Measurements from ENCODE around the gene HPCAL1.

DNA sequence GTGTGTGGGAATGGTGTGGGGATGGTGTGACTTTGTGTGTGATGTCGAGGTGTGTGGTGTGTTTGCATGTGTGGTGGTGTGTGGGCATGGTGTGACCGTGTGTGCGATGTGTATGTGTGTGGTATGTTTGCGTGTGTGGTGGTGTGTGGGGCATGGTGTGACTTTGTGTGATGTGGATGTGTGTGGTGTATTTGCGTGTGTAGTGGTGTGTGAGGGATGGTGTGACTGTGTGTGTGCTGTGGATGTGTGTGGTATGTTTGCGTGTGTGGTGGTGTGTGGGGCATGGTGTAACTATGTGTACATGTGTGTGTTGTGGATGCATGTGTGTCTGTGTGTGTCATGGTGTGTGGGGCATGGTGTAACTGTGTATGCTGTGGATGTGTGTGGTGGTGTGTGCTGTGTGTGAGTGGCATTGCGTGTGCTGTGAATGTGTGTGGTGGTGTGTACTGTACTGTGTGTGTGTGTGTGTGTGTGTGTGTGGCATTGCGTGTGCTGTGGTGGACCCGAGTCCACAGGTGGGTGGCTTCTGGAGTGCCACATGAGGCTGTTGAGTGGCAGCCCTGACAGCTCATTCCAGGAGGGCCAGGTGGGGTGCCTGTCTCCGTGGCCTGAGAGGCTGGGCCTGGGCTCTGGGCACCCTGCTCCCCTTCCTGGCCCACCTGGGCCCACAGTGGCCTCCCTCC is 130.7 kb downstream of the HPCAL1 start:
- TF ChIP-seq, protein P1, sequence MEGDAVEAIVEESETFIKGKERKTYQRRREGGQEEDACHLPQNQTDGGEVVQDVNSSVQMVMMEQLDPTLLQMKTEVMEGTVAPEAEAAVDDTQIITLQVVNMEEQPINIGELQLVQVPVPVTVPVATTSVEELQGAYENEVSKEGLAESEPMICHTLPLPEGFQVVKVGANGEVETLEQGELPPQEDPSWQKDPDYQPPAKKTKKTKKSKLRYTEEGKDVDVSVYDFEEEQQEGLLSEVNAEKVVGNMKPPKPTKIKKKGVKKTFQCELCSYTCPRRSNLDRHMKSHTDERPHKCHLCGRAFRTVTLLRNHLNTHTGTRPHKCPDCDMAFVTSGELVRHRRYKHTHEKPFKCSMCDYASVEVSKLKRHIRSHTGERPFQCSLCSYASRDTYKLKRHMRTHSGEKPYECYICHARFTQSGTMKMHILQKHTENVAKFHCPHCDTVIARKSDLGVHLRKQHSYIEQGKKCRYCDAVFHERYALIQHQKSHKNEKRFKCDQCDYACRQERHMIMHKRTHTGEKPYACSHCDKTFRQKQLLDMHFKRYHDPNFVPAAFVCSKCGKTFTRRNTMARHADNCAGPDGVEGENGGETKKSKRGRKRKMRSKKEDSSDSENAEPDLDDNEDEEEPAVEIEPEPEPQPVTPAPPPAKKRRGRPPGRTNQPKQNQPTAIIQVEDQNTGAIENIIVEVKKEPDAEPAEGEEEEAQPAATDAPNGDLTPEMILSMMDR (IDR thresholded peaks at IDR 0.05): no peak
- no peak for TF ChIP-seq POLR2AphosphoS5 (IDR thresholded peaks at IDR 0.05)
- no peak for TF ChIP-seq POLR2A (IDR thresholded peaks at IDR 0.05)

Data from prostate gland (tissue), 2 donors.